ENCODE results near the gene CAMK1D.

Gene CAMK1D

GRCh38 chr10:12625393-12626023 lies 276.2 kb downstream of the CAMK1D start:
- peak overlapping the region; percentile 81; the same call in 1 of the 2 replicates for H3K27ac ChIP-seq
- no peak for TF ChIP-seq CTCF (conservative IDR thresholded peaks at IDR 0.05)

- peak overlapping the region; percentile 81 for H3K27ac ChIP-seq
- TF ChIP-seq CTCF (conservative IDR thresholded peaks at IDR 0.05): no peak
These were observed 278.8 kb downstream of the CAMK1D start for GRCh38 chr10:12628153-12628552.

GRCh38 chr10:12628964-12629766 lies 279.8 kb downstream of the CAMK1D start:
- no peak for TF ChIP-seq CTCF (conservative IDR thresholded peaks at IDR 0.05)
- H3K27ac ChIP-seq: peak overlapping the region; percentile 81

GRCh38 chr10:12629767-12630165 lies 280.4 kb downstream of the CAMK1D start:
- peak overlapping the region; percentile 81 for H3K27ac ChIP-seq
- TF ChIP-seq CTCF (conservative IDR thresholded peaks at IDR 0.05): no peak

GRCh38 chr10:12631216-12631615 lies 281.9 kb downstream of the CAMK1D start:
- TF ChIP-seq CTCF (conservative IDR thresholded peaks at IDR 0.05): no peak
- peak overlapping the region; percentile 81 for H3K27ac ChIP-seq

- TF ChIP-seq CTCF (conservative IDR thresholded peaks at IDR 0.05): no peak
- peak overlapping the region; percentile 81 for H3K27ac ChIP-seq
These were observed 282.6 kb downstream of the CAMK1D start for GRCh38 chr10:12631787-12632562.

Data from VCaP (cell line).